H1 (cell line): ENCODE measurements around the gene ZDHHC8.

Source experiments
- CEBPB ChIP-seq: IDR thresholded peaks from 2 replicates; pipeline ENCODE4 v1.6.1; 2012; ENCODE audit warnings: low read depth, low read length
- CTCF ChIP-seq, 3 experiments: IDR thresholded peaks; 1 replicate in 2 of 3; 2 replicates in 1 of 3; pipeline versions ENCODE4 v1.5.1 to v1.6.1; 2011; ENCODE audit warnings: low read length in 3 of 3, mild to moderate bottlenecking in 3 of 3, inconsistent platforms in 2 of 3, low read depth in 1 of 3, moderate library complexity in 1 of 3; ENCODE audit not compliant: insufficient read depth in 1 of 3; ENCODE audit errors: control extremely low read depth in 1 of 3
- GTF2F1 ChIP-seq: IDR thresholded peaks from 2 replicates; pipeline ENCODE4 v1.6.1; 2012; ENCODE audit warnings: low read depth, low read length, improper control_type of control experiment, borderline replicate concordance
- POLR2A ChIP-seq, 2 experiments: IDR thresholded peaks; 1 replicate in 1 of 2; 2 replicates in 1 of 2; pipeline ENCODE4 v1.6.1; 2011; ENCODE audit warnings: low read depth in 2 of 2, low read length in 2 of 2, mild to moderate bottlenecking in 2 of 2; ENCODE audit errors: control extremely low read depth in 1 of 2

GRCh38 chr22:20145832-20146223 lies 14.2 kb downstream of the ZDHHC8 start:
- no peak for TF ChIP-seq CEBPB
- no peak for TF ChIP-seq CTCF (IDR thresholded peaks at IDR 0.05; ENCODE audit: control extremely low read depth in 1 of 3, insufficient read depth in 1 of 3, low read depth in 1 of 3, low read length in 3 of 3)
- TF ChIP-seq POLR2A (IDR thresholded peaks at IDR 0.05; ENCODE audit: control extremely low read depth in 1 of 2, low read depth in 2 of 2, low read length in 2 of 2) = no peak
- no peak for TF ChIP-seq GTF2F1
